Right lobe of liver (tissue), 4 donors: ENCODE data around the gene CRBN.

Experiments used
- POLR2A ChIP-seq: fragments of 450-650 bp; IDR thresholded peaks from one replicate; pipeline ENCODE4 v1.6.1; 2017; ENCODE audit warnings: antibody characterized with exemption, mild to moderate bottlenecking
- TF ChIP-seq, protein P1 (sequence below), 4 donors: fragments of 200-600 bp in 3 of 4; fragments of 450-650 bp in 1 of 4; IDR thresholded peaks; one replicate each; pipeline versions ENCODE4 v1.5.1 to v1.8.0; 2016 to 2022; ENCODE audit warnings: antibody characterized with exemption in 4 of 4, mild to moderate bottlenecking in 2 of 4
- donor health status: DM: no; HTN: no; CAD: no.
- donor health status: DM: no; HTN: no; CAD: no.
- donor health status: DM: no; HTN: yes; CAD: no.

DNA sequence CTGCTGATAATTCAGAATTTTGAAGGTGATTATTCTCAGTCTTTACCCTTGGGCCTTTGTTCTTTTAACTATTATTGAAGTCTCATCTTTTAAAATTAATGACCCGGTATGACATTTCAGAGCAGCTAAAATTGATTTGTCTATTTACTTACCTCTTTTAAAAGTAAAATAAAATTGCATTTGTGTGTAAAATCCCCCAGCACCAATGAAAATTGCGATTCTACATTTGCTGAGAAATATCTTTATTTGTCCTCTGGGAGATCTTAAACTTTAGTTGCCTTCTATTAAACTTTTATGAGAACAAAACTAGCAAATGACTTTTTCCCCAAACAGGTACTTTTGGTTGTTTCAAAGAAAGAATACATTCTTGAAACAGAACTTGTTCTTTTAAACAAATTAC, 61.8 kb downstream of the CRBN start:
- TF ChIP-seq, protein P1, sequence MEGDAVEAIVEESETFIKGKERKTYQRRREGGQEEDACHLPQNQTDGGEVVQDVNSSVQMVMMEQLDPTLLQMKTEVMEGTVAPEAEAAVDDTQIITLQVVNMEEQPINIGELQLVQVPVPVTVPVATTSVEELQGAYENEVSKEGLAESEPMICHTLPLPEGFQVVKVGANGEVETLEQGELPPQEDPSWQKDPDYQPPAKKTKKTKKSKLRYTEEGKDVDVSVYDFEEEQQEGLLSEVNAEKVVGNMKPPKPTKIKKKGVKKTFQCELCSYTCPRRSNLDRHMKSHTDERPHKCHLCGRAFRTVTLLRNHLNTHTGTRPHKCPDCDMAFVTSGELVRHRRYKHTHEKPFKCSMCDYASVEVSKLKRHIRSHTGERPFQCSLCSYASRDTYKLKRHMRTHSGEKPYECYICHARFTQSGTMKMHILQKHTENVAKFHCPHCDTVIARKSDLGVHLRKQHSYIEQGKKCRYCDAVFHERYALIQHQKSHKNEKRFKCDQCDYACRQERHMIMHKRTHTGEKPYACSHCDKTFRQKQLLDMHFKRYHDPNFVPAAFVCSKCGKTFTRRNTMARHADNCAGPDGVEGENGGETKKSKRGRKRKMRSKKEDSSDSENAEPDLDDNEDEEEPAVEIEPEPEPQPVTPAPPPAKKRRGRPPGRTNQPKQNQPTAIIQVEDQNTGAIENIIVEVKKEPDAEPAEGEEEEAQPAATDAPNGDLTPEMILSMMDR (IDR thresholded peaks at IDR 0.05): no peak
- no peak for TF ChIP-seq POLR2A
